Embryonic facial prominence (tissue), 1 donor: ENCODE measurements around the gene PSMD1.
"Not testable (repeated sequence)": the region's sequence is repeated elsewhere in the genome, so short reads cannot be mapped to it uniquely, and the experiment has no call there.

Experiments
- DNase-seq: peaks from one replicate; pipeline ENCODE4 v3.0.0-alpha.2; 2016; ENCODE audit errors: extremely low spot score

The PSMD1 gene

DNA sequence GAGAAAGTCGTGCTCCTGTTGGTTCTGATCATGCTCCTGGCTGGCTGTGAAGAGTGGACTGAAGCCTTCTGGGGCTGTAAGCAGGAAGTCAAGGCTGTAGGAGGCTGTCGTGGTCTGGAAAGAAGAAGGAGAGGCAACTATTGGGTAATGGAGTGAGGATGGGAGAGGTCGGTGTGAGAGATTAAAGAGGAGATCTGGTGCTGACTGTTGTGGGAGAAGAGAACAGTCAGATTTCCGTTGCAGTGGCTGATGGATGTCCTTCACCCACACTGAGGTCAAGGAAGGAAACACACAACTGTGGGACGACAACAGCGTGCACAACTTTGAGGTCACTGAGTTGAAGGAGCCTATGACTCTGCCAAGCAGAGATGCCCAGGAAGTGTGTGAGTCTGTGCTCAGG is 2.8 kb upstream of the PSMD1 start:
- no peak for DNase-seq

GRCh38 chr2:231057590-231057989 is 923 bp downstream of the PSMD1 start:
- DNase-seq: no peak

- DNase-seq: no peak
These were observed 2.3 kb downstream of the PSMD1 start for GRCh38 chr2:231058761-231059550.

GRCh38 chr2:231059756-231060155 is 3.1 kb downstream of the PSMD1 start:
- no peak for DNase-seq

DNA sequence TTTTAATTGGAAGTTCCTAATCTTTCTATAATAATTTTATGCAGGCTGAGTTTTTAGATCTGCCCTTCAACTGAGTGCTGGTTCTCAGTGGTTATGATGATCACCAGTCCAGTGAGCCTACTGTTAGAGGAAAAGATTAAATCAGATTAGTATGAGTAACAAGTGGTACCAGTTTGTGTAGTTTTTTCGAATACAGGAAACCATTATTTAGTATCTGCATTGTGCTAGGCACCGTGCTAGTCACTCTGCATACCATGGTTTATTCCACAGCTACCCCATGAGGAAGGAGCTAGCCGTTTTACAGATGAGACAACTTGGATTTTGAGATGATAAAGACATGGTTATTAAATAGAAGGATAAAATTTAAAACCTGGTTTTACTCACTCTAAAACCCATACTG is 6.1 kb downstream of the PSMD1 start:
- DNase-seq: no peak

DNA sequence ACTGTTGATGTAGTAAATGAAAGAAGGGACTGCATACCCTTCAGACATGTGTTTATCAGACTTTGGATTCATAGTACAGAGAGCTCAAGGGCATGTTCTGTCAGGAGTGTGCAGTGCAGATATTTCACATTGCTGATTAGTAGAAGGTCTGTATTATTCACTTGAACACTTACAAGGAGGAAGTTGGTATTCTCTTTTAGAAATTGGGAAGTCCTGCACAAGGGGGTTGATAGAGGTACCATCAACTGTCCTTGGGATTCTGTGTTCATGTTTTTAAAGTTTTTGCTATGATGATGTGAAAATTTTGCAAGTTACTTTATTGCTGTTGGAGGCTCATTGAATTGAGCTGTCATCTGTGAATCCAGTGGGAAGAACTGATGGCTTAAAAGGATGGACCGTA is 6.7 kb downstream of the PSMD1 start:
- DNase-seq: no peak

GRCh38 chr2:231065966-231066365 is 9.3 kb downstream of the PSMD1 start:
- DNase-seq: no peak

DNA sequence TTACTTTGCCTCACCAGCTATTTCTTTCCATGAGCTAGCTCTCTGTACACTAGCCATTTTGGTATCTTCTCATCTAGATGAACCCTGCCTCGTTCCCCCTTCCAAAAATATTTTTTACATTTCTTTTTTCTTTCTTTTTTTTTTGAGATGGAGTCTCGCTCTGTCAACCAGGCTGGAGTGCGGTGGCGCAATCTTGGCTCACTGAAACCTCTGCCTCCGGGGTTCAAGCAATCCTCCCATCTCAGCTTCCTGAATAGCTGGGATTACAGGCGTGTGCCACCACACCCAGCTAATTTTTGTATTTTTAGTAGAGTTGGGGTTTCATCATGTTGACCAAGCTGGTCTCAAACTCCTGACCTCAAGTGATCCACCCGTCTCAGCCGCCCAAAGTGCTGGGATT is 10.9 kb downstream of the PSMD1 start:
- not testable (repeated sequence) for DNase-seq

GRCh38 chr2:231068525-231069222 is 12.0 kb downstream of the PSMD1 start:
- DNase-seq: no peak

- no peak for DNase-seq
These were observed 12.8 kb downstream of the PSMD1 start for GRCh38 chr2:231069379-231070054.

- DNase-seq: no peak
These were observed 27.9 kb downstream of the PSMD1 start for GRCh38 chr2:231084565-231084964.

DNA sequence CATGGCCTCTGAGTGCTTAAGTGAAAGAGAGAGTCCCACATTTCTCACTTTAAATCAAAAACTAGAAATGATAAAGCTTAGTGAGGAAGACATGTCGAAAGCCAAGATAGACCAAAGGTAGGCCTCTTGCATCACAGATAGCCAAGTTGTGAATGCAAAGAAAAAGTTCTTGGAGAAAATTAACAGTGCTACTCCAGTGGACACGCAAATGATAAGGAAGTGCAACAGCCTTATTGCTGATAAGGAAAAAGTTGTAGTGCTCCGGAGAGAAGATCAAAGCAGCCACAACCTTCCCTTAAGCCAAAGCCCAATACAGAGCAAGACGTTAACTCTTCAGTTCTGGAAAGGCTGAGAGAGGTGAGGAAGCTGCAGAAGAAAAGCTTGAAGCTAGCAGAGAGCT is 32.1 kb downstream of the PSMD1 start:
- no peak for DNase-seq

- DNase-seq: no peak
These were observed 37.3 kb downstream of the PSMD1 start for GRCh38 chr2:231093933-231094332.

DNA sequence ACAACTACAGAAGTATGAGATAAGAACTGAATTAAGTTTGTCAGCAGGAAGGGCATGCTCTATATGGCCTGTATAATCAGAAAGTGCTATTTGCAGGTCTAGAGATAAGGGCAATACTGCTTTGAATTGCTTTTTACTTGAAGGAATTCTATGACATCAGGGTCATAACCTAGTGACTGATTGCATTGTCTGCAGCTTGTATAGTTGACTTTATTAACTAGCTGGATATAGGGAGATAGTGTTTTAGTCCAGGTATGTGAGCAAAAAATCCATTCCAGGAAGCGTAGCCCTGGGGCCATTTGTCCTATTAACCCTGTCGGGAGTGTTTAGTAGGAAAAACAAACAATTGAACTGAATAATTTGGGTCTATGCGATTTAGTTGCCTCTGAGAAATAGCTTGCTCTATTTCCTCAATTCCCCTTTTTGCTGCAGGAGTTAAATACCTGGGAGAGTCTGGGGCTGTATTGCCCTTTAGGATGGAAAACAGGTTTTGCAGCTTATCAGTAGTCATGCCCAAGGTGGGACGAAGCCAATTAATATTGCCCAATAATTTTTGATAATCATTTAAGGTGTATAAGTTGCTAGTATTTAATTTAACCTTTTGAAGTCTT is 38.2 kb downstream of the PSMD1 start:
- no peak for DNase-seq

DNA sequence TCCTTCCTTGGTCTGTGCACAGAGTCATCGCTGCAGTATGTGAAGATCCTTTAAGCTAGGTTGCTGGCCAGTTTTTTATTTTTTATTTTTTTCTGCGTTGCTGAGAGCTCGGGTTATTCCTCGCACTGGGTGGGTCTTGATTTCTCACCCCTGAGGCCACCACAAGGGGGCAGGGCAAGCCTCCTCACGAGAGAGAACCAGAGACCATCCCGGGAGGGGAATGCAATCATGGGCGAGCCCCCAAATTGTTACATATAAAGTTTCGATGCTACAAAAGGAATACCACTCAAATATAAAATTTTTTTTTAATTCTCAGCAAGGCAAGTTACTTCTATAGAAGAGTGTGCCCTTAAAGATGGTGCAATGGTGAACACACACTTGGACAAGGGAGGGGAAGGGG is 43.3 kb downstream of the PSMD1 start:
- DNase-seq: no peak

DNA sequence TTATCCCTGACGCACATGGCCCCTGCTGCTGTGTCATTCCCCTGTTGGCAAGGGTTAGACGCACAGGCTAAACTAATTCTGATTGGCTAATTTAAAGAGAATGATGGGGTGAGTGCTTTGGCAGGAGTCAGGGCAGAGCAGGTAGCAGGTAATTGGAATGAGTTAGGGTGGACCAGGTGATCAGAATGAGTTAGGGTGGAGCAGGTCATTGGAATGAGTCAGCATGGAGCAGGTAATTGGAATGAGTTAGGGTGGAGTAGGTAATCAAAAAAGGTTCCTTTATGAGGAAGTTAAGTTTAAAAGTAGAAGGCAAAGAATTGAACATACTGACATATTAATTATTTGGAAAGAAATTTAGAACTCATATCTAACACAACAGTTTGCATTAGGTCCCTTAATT is 43.7 kb downstream of the PSMD1 start:
- DNase-seq: not testable (repeated sequence)

GRCh38 chr2:231100990-231101389 is 44.3 kb downstream of the PSMD1 start:
- no peak for DNase-seq

DNA sequence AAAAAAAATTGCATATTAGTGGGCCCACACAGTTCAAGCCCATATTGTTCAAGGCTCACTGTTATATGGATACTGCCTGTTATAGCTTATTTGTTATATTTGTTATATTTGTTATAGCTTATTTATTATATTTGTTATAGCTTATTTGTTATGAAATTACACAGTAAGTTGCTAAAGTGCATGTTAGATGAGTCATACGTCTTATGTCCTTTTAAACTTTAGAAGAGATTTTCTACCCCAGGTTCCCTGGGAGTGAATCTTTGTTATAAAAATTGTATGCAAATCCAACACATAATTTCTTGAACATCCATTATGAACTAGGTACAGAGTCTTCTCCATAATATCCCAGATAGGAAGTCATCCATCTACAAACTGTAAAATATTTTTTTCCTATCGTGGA is 46.1 kb downstream of the PSMD1 start:
- DNase-seq: no peak

DNA sequence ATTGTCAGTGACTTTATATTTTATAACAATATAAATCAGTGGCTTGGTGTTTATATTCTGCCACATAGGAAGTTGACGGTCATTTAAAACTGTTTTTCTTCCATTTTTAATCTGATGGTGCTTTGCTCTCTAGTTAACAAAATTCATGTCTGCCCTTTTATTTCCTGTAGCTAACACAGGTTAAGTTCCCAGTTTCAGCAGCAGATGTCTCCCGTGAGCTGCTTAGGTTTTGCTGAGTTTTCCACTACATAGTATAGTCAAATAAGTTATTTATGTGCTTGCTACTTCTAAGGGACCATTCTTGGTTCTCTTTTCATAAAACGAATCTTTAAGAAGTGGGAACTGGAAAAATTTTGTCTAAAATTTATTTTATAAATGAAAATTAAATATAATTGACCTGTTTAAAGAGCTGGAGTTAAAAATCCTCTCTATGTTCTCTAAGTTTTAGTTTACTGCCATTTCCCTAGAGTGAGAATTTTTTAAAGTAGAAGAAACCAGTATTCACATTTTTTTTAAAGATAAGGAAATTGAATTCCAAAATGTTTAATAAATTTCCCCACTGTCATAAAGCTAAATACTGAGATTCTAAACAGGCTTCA is 47.5 kb downstream of the PSMD1 start:
- DNase-seq: peak; percentile 49

- no peak for DNase-seq
These were observed 53.9 kb downstream of the PSMD1 start for GRCh38 chr2:231110551-231110950.

DNA sequence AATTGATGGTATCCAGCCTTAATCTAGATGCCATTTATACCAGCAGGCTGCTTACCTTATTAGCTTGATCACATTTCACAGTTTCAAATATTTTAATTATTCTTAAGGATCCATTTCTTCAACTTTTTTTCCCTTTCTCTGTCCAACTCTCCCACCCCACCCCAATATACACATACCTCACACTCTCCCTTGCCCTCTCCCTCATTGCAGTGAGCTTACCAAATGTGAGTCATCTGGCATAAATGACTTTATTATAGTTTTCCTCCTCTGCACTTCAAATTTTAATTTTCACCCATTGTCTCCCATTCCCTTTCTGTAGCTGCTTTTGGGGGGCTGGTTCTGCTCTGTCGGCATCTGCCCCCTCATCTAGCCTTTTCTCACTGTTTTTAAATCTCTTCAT is 55.3 kb downstream of the PSMD1 start:
- DNase-seq: no peak

GRCh38 chr2:231113489-231113888 is 56.8 kb downstream of the PSMD1 start:
- no peak for DNase-seq
